Epithelial cell of esophagus (primary cell): ENCODE results near the gene ALDOC.
A peak's percentile ranks its signal among the peaks of the same experiment; 100 is the strongest.

ENCODE experiments used
- DNase-seq: peaks from one replicate; pipeline ENCODE4 v3.0.0; 2010; ENCODE audit warnings: low read depth
- H3K4me3 ChIP-seq: 2 replicates; pipeline ENCODE4 v1.5.1; 2011; ENCODE audit warnings: mild to moderate bottlenecking, low read length, control low read depth
- TF ChIP-seq, protein P1 (sequence below): IDR thresholded peaks from 2 replicates; pipeline ENCODE4 v1.5.1; 2011; ENCODE audit warnings: low read depth, mild to moderate bottlenecking, low read length, control low read depth, inconsistent platforms; ENCODE audit not compliant: insufficient read depth; ENCODE audit errors: missing control alignments

Gene ALDOC

DNA sequence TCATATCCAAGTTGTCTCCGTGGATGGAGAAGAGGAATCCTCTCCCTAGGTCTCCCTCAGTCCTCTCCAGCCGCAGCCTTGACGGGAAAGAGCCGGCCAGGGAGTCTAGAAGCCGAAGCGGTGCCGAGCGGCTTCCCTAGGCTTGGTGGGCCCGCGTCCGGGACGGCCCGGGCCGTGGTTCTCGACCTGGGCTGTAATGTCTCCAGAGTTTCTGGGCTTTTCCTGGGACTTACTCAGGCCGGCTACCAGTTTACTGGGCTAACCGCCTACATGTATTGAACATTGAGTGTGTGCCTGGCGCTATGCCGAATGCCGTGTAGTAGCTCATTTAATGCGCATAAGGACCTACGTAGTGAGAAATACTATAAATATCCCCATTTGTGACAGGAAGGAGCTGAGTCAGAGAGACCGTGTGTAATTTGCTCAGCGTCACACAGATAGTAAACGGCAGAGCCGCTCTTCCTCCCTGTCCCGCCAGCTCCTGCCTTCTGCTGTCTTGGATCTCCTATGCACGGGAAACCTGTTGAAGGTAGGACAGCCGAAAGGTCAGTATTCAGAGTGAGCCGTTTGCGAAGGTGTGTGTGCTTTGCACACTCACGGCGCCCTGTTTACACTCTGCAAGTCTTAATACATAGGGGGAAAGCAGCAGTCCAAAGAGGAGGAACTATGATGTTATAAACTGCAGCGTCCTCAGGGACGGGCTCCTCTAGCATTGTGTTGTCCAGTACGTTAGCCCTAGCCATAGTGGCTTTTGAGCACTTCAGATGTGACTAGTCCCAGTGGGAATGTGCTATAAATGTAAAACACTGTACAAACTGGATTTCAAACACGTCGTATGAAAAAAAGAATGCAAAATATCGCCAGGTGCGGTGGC lies 22.9 kb upstream of the ALDOC start:
- peak; percentile 86 for DNase-seq
- TF ChIP-seq, protein P1, sequence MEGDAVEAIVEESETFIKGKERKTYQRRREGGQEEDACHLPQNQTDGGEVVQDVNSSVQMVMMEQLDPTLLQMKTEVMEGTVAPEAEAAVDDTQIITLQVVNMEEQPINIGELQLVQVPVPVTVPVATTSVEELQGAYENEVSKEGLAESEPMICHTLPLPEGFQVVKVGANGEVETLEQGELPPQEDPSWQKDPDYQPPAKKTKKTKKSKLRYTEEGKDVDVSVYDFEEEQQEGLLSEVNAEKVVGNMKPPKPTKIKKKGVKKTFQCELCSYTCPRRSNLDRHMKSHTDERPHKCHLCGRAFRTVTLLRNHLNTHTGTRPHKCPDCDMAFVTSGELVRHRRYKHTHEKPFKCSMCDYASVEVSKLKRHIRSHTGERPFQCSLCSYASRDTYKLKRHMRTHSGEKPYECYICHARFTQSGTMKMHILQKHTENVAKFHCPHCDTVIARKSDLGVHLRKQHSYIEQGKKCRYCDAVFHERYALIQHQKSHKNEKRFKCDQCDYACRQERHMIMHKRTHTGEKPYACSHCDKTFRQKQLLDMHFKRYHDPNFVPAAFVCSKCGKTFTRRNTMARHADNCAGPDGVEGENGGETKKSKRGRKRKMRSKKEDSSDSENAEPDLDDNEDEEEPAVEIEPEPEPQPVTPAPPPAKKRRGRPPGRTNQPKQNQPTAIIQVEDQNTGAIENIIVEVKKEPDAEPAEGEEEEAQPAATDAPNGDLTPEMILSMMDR: no peak
- peak overlapping the region; percentile 68 for H3K4me3 ChIP-seq

DNA sequence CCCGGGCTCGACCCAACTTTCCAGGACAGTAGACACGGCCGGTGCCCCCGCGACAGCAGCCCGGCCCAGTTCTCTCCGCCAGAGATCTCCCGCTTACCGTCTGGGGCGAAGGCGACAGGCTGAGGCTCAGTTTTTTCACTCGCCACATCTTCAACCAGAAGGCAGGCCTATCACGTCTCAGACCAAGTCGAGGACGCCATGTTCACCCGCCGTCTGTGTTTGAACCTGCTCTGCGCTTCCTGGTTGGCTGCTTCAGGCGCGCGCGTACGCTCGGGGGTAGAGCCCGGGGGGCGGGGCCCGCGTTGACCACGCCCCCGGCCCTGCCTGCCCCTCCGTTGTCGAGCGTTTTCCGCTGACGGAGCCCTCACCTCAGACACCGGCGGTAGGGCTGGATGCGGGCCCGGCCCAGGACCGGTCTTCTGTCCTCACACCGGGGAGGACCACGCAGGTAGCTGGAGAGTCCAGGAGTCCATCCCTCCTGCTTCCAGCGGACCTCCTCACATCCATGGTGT lies 22.2 kb upstream of the ALDOC start, which contains the start of gene SPAG5:
TSS of gene SPAG5 (minus strand) at position 227 of the 512 bp plus-strand sequence. CDS start at position 148, 79 bp downstream.
- peak within 1 kb of the TSS; percentile 68 for H3K4me3 ChIP-seq
- TF ChIP-seq, protein P1: no peak
- peak; percentile 94 for DNase-seq

DNA sequence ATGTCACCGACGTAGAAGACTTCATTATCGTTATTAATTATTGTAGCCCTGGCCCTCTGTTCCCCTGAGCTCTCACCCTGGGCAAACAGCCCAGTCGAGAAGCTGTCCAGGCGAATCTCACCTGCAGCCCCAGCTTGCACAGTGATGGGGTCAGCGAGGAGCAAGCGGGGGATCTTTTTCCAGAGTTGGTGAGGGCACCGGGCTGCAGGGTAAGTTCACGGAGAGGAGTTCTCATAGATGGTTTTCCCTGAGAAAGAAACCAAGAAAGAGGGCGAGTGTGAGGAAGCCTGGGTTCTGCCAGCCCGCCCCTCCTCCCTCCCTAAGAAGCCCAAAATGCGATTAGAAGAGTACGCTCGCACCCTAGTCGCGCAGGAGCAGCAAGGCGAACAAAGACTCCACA lies 21.7 kb upstream of the ALDOC start:
- no peak for DNase-seq
- peak overlapping the region; percentile 68 for H3K4me3 ChIP-seq
- TF ChIP-seq, protein P1: no peak

DNA sequence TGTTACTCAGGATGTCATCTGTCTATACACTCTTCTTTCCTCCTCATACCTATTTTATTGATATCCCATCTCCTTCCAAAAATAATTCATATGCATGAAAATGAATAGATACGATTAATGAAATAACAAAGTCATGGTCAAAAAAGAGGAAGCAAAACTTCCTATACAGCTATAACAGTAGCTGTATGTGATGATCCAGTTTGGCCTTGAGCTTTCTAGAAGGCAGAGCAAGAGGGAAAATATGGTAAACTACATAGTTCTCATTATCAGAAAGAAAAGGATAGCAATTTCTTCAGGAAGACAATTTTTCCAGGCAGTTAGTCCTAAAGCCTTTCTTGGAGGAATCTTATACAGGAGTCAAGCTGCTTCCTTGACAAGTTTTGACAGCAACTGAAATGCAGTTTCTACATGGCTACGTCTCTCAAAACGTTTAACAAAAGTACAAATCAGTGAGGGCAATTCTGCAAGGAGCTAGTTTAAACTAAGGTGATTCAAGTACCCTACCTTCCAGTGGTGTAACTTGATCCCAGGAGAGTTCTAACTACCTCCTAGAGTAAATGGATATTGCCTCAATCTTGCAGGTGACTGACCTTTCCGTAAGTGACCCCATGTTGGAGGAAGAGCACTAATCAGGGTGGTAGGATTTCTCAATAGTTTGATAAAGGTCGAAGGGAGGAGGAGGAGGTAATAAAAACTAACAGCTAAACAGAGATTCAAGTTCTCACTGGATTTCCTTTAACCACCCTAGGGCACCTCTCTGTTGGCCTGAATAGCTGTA lies 21.1 kb upstream of the ALDOC start:
- H3K4me3 ChIP-seq: peak overlapping the region; percentile 68
- TF ChIP-seq, protein P1: no peak

DNA sequence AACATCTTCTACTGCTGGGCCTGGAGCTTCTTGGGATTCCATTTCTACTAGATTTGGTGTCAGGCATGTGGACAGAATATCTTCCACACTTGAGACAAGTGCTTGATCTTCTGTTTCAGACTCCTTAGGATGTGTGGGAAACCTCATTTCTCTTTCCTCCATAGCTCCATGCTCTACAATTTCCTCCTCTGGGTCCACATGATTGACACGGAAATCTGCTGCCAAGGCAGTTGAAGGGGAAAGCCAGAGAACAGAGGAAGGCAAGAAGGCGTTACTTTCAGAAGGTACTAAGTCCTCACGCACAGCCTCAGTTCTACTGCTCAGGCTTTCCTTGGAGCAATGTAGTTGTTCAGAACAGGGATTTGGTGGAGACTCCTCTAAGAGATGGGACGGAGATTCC lies 15.6 kb upstream of the ALDOC start:
- H3K4me3 ChIP-seq: no peak overlapping the region
- TF ChIP-seq, protein P1: no peak
- DNase-seq: no peak

More for the DNA sequence above, 21.1 kb upstream of the ALDOC start:
- DNase-seq: no peak

DNA sequence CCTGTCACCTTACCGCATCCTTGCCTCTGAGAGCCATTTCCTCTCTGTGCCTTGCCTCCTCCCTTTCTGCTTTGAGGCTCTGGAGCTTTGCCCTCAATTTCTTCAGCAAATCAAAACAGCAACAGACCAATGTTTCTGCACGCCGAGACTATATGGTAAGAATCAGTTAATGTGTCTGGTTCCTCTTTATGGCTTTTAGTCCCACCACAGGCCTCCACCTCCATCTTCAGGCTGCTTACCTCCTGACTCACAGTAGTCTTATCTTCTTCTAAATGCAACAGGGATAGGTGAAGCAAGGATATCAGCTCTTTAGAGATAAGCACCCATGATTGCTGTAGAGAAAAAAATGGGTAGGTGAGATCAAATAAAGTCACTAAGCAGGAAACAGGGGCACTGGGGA lies 9.2 kb upstream of the ALDOC start:
- H3K4me3 ChIP-seq: no peak overlapping the region
- DNase-seq: no peak
- TF ChIP-seq, protein P1: no peak
